ENCODE results near the gene GLCE.

Gene GLCE

DNA sequence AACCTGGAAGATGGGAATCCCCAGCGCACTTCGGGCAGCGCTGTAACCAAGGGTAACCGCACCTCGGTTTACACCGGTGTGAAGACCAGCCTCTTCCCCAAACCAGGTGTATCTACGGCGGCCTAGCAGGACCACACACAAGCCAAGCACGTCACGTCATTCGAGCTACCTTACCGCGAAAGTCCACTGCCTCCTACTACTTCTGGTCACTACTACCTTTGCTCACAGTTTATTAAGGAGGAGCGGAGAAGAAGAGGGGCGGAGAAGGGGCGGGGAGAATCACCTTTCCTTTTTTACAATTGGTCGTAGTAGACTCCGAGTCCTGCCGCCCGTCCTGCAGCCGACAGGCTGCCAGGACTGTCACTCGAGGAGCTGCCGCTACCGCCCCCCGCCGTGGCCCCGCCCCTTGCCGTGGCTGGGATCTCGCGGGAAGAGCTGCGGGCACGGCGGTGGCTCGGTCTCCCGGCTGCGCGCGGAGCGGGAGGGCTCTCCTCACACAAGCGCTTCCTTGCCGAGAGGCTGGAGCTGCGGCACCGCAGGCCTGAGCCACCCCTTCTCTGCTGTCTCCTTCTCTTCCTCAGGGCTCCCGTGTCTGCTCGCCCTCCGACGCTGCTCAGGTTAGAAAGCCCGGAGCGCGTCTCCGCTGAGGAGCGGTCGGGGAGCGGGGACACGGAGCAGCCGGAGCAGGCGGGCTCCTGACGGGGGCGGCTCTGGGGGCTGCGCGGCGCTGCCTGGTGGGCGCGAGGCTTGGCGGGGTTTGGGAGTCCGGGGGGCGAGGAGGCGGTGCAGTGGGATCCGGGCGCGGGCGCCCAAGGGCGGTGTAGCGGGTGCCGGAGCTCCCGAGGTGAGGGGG is at the start of gene GLCE:
Gene GLCE, plus strand, starts transcription at position 495 of the 853 bp plus-strand sequence. CDS start 95,172 bp downstream, outside the sequence.
- H3K27me3 Mint-ChIP-seq: peaks cover 40% of the 10 kb centered on the region
- CTCF ChIA-PET: interaction anchor here (1.1 to 1.4 kb wide), 2 partner anchors 129 to 234 kb away, joined by 4 to 5 read pairs; no protein-coding TSS in a partner anchor
- DNase-seq: peak; percentile 95

DNA sequence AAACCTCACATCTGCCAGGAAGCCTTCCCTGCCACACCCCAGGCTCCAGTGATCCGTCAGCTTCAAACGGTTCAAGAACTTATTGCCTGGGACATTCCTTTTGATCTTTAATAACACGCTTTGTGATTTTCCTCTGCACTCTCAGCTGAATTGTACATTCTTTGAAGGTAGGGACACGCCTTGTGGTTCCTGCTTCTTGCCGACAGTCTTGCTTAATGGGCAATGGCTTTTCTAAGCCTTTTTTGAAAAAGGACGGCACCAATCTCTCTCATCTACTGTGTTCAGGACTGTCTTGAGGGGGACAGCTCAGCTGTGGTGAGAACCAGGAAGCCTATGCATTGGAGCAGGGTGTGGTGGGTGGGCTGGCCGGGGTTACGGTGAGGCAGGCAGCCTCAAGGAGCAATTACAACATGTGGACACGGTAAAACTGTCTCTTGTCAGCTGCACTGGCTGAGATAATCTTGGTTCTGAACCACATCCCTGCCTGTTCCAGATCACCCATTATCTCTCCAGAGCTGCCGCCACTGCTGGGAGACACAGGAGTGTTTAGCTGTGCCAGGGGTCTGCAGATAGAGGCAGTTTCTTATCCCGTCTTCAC is 46.0 kb upstream of the GLCE start:
- DNase-seq: no peak
- Mint-ChIP-seq H3K36me3 (no peaks in the 10 kb centered on the region), H3K4me3 (no peak overlapping the region), H3K9me3 (no peaks in the 10 kb centered on the region), H3K4me1 (no peaks in the 10 kb centered on the region), H3K27me3 (peaks cover 42% of the 10 kb centered on the region), H3K27ac (no peak overlapping the region)
- CTCF ChIA-PET: interaction anchor here (1.0 kb wide), 1 partner anchor 108 kb away, joined by 3 read pairs; no protein-coding TSS in a partner anchor

More for the DNA sequence above, at the start of gene GLCE:
- peaks cover 12% of the 10 kb centered on the region for H3K4me1 Mint-ChIP-seq
- H3K9me3 Mint-ChIP-seq: no peaks in the 10 kb centered on the region
- peak within 1 kb of the TSS; percentile 73 for H3K27ac Mint-ChIP-seq
- no peaks in the 10 kb centered on the region for H3K36me3 Mint-ChIP-seq
- peak within 1 kb of the TSS; percentile 93 for H3K4me3 Mint-ChIP-seq

- Mint-ChIP-seq H3K4me3 (no peak overlapping the region), H3K27ac (no peak overlapping the region), H3K27me3 (peaks cover 42% of the 10 kb centered on the region), H3K36me3 (no peaks in the 10 kb centered on the region), H3K9me3 (no peaks in the 10 kb centered on the region), H3K4me1 (no peaks in the 10 kb centered on the region)
- CTCF ChIA-PET: interaction anchor here (1.0 kb wide), 1 partner anchor 108 kb away, joined by 3 read pairs; no protein-coding TSS in a partner anchor
- DNase-seq: no peak
These were observed 45.4 kb upstream of the GLCE start for GRCh38 chr15:69115031-69115430.

DNA sequence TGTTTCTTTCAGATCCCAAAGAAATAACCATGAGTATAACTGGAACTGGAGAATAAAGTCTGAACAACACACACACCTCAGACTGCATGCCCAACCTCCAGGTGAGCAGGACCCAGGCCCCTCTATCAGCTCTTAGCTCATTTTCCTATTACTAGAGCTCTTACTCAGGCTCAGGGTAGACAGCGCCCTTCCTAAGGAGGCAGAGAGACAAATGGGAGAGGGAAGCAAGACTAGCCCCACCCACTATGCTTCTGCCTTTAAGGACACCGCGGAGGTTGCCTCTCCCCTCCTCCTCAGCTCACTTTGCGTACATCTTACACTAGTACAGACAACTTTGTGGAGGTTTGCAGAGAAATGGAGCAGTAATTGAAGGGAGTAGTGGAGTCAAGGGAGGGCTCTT is 44.0 kb upstream of the GLCE start:
- H3K4me1 Mint-ChIP-seq: no peaks in the 10 kb centered on the region
- no peak for DNase-seq
- H3K27me3 Mint-ChIP-seq: peaks cover 48% of the 10 kb centered on the region
- no peaks in the 10 kb centered on the region for H3K36me3 Mint-ChIP-seq
- CTCF ChIA-PET: interaction anchor here (1.0 kb wide), 1 partner anchor 10 kb away, joined by 3 read pairs; no protein-coding TSS in a partner anchor
- H3K4me3 Mint-ChIP-seq: no peak overlapping the region
- H3K27ac Mint-ChIP-seq: no peak overlapping the region
- H3K9me3 Mint-ChIP-seq: no peaks in the 10 kb centered on the region

GRCh38 chr15:69117431-69117871 is 43.0 kb upstream of the GLCE start:
- Mint-ChIP-seq H3K27ac (no peak overlapping the region), H3K36me3 (no peaks in the 10 kb centered on the region), H3K4me1 (no peaks in the 10 kb centered on the region), H3K27me3 (peaks cover 55% of the 10 kb centered on the region), H3K4me3 (no peak overlapping the region), H3K9me3 (no peaks in the 10 kb centered on the region)
- DNase-seq: no peak
- CTCF ChIA-PET: interaction anchor here (1.0 kb wide), 1 partner anchor 11 kb away, joined by 3 read pairs; no protein-coding TSS in a partner anchor

DNA sequence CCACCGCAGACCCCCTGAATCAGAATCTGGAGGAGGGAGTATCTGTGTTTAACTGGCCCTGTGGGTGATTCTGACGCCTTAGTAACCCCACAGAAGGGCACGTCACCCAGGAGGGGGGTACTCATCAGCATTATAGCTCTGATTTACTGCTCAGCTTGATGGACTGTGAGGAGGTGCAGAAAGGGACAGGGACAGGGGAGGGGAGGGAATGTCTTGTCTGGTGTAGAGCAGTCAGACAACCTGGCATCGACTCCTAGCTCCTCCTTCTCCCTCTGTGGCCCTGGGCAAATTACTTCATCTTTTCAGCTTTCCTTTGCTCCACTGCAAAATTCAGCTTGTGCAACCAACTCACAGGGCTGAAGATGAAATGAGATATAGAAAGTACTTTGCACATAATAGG is 42.3 kb upstream of the GLCE start:
- CTCF ChIA-PET: no interaction called here

GRCh38 chr15:69119001-69119400 is 41.4 kb upstream of the GLCE start:
- Mint-ChIP-seq H3K9me3 (no peaks in the 10 kb centered on the region), H3K27me3 (peaks cover 48% of the 10 kb centered on the region), H3K36me3 (no peaks in the 10 kb centered on the region), H3K27ac (no peak overlapping the region), H3K4me1 (no peaks in the 10 kb centered on the region), H3K4me3 (no peak overlapping the region)
- CTCF ChIA-PET: no interaction called here
- DNase-seq: no peak

More for the DNA sequence above, 42.3 kb upstream of the GLCE start:
- no peak overlapping the region for H3K27ac Mint-ChIP-seq
- no peaks in the 10 kb centered on the region for H3K4me1 Mint-ChIP-seq
- DNase-seq: no peak
- no peaks in the 10 kb centered on the region for H3K9me3 Mint-ChIP-seq
- no peak overlapping the region for H3K4me3 Mint-ChIP-seq
- H3K27me3 Mint-ChIP-seq: peaks cover 55% of the 10 kb centered on the region
- H3K36me3 Mint-ChIP-seq: no peaks in the 10 kb centered on the region

DNA sequence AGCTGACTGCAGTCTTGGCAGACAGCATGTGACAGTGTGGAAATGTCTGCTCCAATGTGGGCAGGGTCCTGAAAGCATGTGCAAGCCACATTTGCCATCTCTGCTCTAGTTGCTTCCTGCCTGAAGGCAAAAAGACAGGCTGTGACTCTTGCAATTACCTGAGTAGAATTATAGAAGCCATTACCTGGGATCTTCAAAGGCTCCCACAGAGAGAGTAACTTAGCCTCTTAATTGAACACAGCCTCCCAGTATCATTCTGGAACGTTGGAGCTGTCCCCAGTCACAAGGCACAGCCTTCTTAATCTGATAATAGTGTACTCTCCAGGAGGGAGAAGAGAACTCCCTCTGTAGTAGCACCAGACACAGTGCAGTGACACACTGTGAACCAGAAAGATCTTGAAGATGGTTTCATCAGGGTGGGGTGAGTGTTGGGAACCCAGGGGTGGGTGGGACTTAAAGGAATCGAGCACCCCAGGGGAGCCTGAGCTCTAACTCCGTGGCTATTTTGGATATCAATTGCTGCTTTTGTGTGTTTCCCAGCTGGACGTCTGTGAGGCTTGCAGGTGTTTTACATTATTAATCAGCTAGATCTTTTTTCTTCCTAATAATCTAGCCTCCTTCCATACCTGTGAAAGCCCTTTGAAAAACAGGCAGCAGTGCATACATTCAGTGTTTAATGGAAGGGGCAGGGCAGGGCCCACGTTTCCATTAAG is 40.6 kb upstream of the GLCE start:
- CTCF ChIA-PET: no interaction called here
- no peak for DNase-seq
- H3K9me3 Mint-ChIP-seq: no peaks in the 10 kb centered on the region
- no peaks in the 10 kb centered on the region for H3K4me1 Mint-ChIP-seq
- no peak overlapping the region for H3K4me3 Mint-ChIP-seq
- H3K27me3 Mint-ChIP-seq: peaks cover 45% of the 10 kb centered on the region
- no peak overlapping the region for H3K27ac Mint-ChIP-seq
- no peaks in the 10 kb centered on the region for H3K36me3 Mint-ChIP-seq

- Mint-ChIP-seq H3K27me3 (peaks cover 45% of the 10 kb centered on the region), H3K4me3 (no peak overlapping the region), H3K9me3 (no peaks in the 10 kb centered on the region), H3K36me3 (no peaks in the 10 kb centered on the region), H3K4me1 (no peaks in the 10 kb centered on the region), H3K27ac (no peak overlapping the region)
- CTCF ChIA-PET: no interaction called here
- DNase-seq: no peak
These were observed 39.7 kb upstream of the GLCE start for GRCh38 chr15:69120732-69121131.

DNA sequence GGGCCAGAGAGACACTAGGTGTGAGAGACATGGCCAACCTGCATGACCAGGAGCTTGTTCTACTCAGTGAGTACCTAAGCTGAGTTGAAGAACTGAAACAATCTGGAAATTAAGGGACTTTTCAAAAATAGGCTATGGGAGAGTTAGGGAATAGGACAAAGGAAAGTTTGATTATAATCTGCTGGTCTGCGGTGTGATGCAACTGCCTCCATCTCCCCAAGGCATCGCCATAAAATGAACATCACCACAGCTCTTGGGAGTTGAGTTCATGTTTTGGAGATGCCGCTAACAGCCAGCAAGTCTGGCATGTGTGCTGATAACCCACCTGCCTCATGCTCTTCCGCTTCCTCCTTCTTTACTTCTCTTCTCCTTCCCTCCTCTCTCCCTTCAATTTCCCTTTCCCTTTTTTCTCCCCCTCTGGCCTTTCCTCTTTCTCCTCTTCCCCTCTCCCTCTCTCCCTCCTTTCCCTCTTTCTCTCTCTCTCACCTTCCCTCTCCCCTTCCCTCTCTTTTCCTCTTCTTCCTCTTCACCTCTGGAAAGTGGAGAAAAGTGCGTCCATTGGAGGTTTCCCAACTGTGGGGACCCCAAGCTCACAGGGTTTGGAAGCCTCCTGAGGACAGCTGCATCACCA is 39.1 kb upstream of the GLCE start:
- H3K27ac Mint-ChIP-seq: no peak overlapping the region
- DNase-seq: no peak
- CTCF ChIA-PET: no interaction called here
- no peaks in the 10 kb centered on the region for H3K36me3 Mint-ChIP-seq
- peaks cover 45% of the 10 kb centered on the region for H3K27me3 Mint-ChIP-seq
- H3K4me3 Mint-ChIP-seq: no peak overlapping the region
- H3K9me3 Mint-ChIP-seq: no peaks in the 10 kb centered on the region
- H3K4me1 Mint-ChIP-seq: peaks cover 5% of the 10 kb centered on the region

- Mint-ChIP-seq H3K27ac (no peak overlapping the region), H3K4me3 (no peak overlapping the region), H3K9me3 (no peaks in the 10 kb centered on the region), H3K4me1 (peaks cover 5% of the 10 kb centered on the region), H3K36me3 (no peaks in the 10 kb centered on the region), H3K27me3 (peaks cover 25% of the 10 kb centered on the region)
- CTCF ChIA-PET: no interaction called here
- no peak for DNase-seq
These were observed 35.2 kb upstream of the GLCE start for GRCh38 chr15:69125236-69125635.

DNA sequence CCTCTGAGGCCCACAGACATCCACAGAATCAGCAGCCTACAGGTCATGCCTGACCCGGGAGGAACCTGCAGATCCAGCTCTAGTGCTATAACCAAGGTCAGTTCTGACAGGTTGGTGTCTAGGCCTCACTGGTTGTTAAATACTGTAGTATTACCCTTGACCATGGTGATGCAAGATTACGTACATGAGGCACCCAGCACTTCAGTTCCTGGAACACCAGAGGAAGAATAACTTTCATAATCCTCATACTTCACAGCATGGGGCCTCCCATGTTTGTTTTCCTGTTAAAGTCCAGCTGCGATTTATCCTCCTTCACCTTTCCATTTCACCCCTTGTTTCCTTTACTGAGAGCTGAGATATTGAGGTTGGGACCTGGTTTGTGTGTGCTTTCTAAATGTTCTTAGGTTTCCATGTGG is 34.4 kb upstream of the GLCE start:
- CTCF ChIA-PET: interaction anchor here (1.1 kb wide), 1 partner anchor 19 kb away, joined by 3 read pairs; no protein-coding TSS in a partner anchor
- no peaks in the 10 kb centered on the region for H3K9me3 Mint-ChIP-seq
- H3K27ac Mint-ChIP-seq: no peak overlapping the region
- peaks cover 5% of the 10 kb centered on the region for H3K4me1 Mint-ChIP-seq
- H3K4me3 Mint-ChIP-seq: no peak overlapping the region
- no peak for DNase-seq
- H3K36me3 Mint-ChIP-seq: no peaks in the 10 kb centered on the region
- peaks cover 19% of the 10 kb centered on the region for H3K27me3 Mint-ChIP-seq

- no peaks in the 10 kb centered on the region for H3K36me3 Mint-ChIP-seq
- DNase-seq: no peak
- no peak overlapping the region for H3K27ac Mint-ChIP-seq
- peaks cover 5% of the 10 kb centered on the region for H3K4me1 Mint-ChIP-seq
- CTCF ChIA-PET: no interaction called here
- no peaks in the 10 kb centered on the region for H3K9me3 Mint-ChIP-seq
- peaks cover 7% of the 10 kb centered on the region for H3K27me3 Mint-ChIP-seq
- no peak overlapping the region for H3K4me3 Mint-ChIP-seq
These were observed 33.1 kb upstream of the GLCE start for GRCh38 chr15:69127306-69127705.
